ENCODE data around the gene FGF12.

DNA sequence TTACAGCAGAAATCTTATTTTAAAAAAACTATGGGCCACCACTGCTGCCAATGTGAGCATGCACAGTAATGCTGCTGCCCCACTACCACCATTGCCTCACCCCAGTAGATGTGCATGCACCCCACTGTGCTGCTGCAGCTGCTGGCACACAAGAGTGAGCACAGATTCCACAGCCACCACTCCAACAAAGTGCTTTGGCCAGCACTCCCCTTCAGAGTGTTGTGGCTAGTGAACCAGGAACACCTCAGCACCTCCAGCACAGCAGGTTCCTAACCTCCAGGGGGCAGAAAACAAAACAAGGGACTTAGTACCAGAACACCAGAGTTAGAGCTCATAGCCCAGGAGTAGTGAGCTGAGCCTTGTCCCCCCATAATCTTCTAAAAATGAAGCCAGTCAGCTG is 636.8 kb downstream of the FGF12 start:
- TF ChIP-seq TCF12 (IDR thresholded peaks at IDR 0.05) (no peak), FOXJ3 (CRISPR knock-in tag; IDR thresholded peaks at IDR 0.05) (no peak), TAF1 (IDR thresholded peaks at IDR 0.05; ENCODE audit: borderline replicate concordance, low read depth, low read length) (no peak), RXRA (IDR thresholded peaks at IDR 0.05; ENCODE audit: borderline replicate concordance, low read depth) (no peak), EP300 (IDR thresholded peaks at IDR 0.05; ENCODE audit: borderline replicate concordance in 1 of 2, low read depth in 1 of 2, low read length in 1 of 2) (no peak), EZH2phosphoT487 (IDR thresholded peaks at IDR 0.05; ENCODE audit: borderline replicate concordance, low read depth) (no peak), POLR2AphosphoS5 (IDR thresholded peaks at IDR 0.05; ENCODE audit: low read depth, low read length) (no peak)
- TF ChIP-seq, protein P1, sequence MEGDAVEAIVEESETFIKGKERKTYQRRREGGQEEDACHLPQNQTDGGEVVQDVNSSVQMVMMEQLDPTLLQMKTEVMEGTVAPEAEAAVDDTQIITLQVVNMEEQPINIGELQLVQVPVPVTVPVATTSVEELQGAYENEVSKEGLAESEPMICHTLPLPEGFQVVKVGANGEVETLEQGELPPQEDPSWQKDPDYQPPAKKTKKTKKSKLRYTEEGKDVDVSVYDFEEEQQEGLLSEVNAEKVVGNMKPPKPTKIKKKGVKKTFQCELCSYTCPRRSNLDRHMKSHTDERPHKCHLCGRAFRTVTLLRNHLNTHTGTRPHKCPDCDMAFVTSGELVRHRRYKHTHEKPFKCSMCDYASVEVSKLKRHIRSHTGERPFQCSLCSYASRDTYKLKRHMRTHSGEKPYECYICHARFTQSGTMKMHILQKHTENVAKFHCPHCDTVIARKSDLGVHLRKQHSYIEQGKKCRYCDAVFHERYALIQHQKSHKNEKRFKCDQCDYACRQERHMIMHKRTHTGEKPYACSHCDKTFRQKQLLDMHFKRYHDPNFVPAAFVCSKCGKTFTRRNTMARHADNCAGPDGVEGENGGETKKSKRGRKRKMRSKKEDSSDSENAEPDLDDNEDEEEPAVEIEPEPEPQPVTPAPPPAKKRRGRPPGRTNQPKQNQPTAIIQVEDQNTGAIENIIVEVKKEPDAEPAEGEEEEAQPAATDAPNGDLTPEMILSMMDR (IDR thresholded peaks at IDR 0.05) = no peak
- TF ChIP-seq, protein P2, sequence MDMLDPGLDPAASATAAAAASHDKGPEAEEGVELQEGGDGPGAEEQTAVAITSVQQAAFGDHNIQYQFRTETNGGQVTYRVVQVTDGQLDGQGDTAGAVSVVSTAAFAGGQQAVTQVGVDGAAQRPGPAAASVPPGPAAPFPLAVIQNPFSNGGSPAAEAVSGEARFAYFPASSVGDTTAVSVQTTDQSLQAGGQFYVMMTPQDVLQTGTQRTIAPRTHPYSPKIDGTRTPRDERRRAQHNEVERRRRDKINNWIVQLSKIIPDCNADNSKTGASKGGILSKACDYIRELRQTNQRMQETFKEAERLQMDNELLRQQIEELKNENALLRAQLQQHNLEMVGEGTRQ (IDR thresholded peaks at IDR 0.05; ENCODE audit: borderline replicate concordance, low read depth, low read length) = no peak
- TF ChIP-seq, protein P3, sequence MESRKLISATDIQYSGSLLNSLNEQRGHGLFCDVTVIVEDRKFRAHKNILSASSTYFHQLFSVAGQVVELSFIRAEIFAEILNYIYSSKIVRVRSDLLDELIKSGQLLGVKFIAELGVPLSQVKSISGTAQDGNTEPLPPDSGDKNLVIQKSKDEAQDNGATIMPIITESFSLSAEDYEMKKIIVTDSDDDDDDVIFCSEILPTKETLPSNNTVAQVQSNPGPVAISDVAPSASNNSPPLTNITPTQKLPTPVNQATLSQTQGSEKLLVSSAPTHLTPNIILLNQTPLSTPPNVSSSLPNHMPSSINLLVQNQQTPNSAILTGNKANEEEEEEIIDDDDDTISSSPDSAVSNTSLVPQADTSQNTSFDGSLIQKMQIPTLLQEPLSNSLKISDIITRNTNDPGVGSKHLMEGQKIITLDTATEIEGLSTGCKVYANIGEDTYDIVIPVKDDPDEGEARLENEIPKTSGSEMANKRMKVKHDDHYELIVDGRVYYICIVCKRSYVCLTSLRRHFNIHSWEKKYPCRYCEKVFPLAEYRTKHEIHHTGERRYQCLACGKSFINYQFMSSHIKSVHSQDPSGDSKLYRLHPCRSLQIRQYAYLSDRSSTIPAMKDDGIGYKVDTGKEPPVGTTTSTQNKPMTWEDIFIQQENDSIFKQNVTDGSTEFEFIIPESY (IDR thresholded peaks at IDR 0.05; ENCODE audit: borderline replicate concordance, low read depth) = no peak
